ENCODE data around the gene THSD7A.

DNA sequence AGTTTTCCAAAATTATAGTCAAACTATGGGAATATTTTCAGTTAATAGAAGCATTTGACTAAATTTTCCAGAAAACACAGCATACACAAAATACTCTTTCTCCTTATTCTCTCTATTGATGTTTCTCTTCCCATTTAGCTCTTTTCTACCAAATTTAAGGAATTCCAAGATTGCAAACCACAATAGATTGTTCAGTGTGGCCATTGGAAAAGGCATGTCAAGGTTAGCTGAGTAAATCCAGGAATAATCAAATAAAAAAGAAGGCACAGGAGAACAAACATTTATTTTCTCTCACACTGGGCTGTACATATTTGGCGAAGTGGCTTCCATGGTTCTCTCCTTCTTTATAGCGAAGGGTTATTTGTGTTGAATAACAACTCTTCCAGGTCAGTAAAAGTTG is 117.3 kb downstream of the THSD7A start:
- TF ChIP-seq, protein P1, sequence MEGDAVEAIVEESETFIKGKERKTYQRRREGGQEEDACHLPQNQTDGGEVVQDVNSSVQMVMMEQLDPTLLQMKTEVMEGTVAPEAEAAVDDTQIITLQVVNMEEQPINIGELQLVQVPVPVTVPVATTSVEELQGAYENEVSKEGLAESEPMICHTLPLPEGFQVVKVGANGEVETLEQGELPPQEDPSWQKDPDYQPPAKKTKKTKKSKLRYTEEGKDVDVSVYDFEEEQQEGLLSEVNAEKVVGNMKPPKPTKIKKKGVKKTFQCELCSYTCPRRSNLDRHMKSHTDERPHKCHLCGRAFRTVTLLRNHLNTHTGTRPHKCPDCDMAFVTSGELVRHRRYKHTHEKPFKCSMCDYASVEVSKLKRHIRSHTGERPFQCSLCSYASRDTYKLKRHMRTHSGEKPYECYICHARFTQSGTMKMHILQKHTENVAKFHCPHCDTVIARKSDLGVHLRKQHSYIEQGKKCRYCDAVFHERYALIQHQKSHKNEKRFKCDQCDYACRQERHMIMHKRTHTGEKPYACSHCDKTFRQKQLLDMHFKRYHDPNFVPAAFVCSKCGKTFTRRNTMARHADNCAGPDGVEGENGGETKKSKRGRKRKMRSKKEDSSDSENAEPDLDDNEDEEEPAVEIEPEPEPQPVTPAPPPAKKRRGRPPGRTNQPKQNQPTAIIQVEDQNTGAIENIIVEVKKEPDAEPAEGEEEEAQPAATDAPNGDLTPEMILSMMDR (IDR thresholded peaks at IDR 0.05; ENCODE audit: poor library complexity) = no peak
- TF ChIP-seq EZH2 (IDR thresholded peaks at IDR 0.05; ENCODE audit: borderline replicate concordance) (no peak), EZH2phosphoT487 (IDR thresholded peaks at IDR 0.05; ENCODE audit: low read depth, severe bottlenecking, unreplicated experiment) (no peak)

Data from hepatocyte (in vitro differentiated cells).